Panc1 (cell line): ENCODE results near the gene HTR4. TPM values are rescaled to one million over a fixed set of nuclear protein-coding genes. Genes with fewer than 3 reads are reported as not detected.

Source experiments
- ATAC-seq: fragments of 200-7000 bp; cut with Tn5 transposase; 2 replicates; pipeline ENCODE4 v1.9.1; 2020; ENCODE audit warnings: mild to moderate bottlenecking, moderate library complexity
- BruUV-seq: library from RNA; stranded (reverse); fragments of 400-500 nt; replicated peaks from 2 replicates; lab custom pipeline; 2021; lab: Mats Ljungman, UMichigan
- CTCF ChIA-PET: fragments of 300-600 bp; sonication (Branson Sonifier 250); formaldehyde crosslinking; loops from one replicate; lab custom pipeline; 2022; ENCODE audit warnings: antibody characterized with exemption; lab: Charles Lee
- POLR2A ChIA-PET: fragments of 300-600 bp; sonication (Branson Sonifier 250); formaldehyde crosslinking; loops from one replicate; lab custom pipeline; 2022; ENCODE audit warnings: antibody characterized with exemption; lab: Charles Lee
- DNase-seq: peaks from one replicate; pipeline ENCODE4 v3.0.0-alpha.2; 2010; ENCODE audit warnings: low read depth, low spot score
- H3K27ac ChIP-seq: 2 replicates; pipeline ENCODE4 v1.5.1; 2011; ENCODE audit warnings: mild to moderate bottlenecking, low read length, inconsistent platforms
- H3K27me3 ChIP-seq: fragments of 200-500 bp; sonication (Bioruptor generic); 2 replicates; pipeline ENCODE4 v1.6.0; 2014; ENCODE audit warnings: low read length, inconsistent platforms; ENCODE audit not compliant: control insufficient read depth, insufficient read depth
- H3K36me3 ChIP-seq: fragments of 200-500 bp; sonication (Bioruptor generic); 2 replicates; pipeline ENCODE4 v1.5.1; 2014; ENCODE audit warnings: inconsistent platforms, mild to moderate bottlenecking, low read length, moderate library complexity; ENCODE audit not compliant: control insufficient read depth, insufficient read depth
- H3K4me1 ChIP-seq: 2 replicates; pipeline ENCODE4 v1.5.1; 2011; ENCODE audit warnings: inconsistent platforms, mild to moderate bottlenecking, low read length, moderate library complexity; ENCODE audit not compliant: control insufficient read depth, insufficient read depth
- H3K4me3 ChIP-seq, 2 experiments: 2 replicates each; pipeline ENCODE4 v1.5.1; 2011 to 2012; ENCODE audit warnings: low read depth in 2 of 2, low read length in 2 of 2, mild to moderate bottlenecking in 2 of 2, inconsistent platforms in 1 of 2, moderate library complexity in 1 of 2
- H3K9me3 ChIP-seq: fragments of 200-500 bp; sonication (Bioruptor generic); 2 replicates; pipeline ENCODE4 v1.5.1; 2014; ENCODE audit warnings: low read depth, mild to moderate bottlenecking, inconsistent platforms, low read length, moderate library complexity; ENCODE audit not compliant: control insufficient read depth, insufficient read depth
- CTCF ChIP-seq: fragments of 450-650 bp; IDR thresholded peaks from 2 replicates; pipeline ENCODE4 v1.5.1; 2017; ENCODE audit warnings: mild to moderate bottlenecking
- POLR2AphosphoS5 ChIP-seq: IDR thresholded peaks from 2 replicates; pipeline ENCODE4 v1.6.1; 2012; ENCODE audit warnings: mild to moderate bottlenecking, low read depth, low read length, moderate library complexity
- REST ChIP-seq, 2 experiments: IDR thresholded peaks; 2 replicates each; pipeline ENCODE4 v1.6.1; 2011 to 2012; ENCODE audit warnings: low read depth in 2 of 2, control low read depth in 1 of 2, low read length in 1 of 2, mild to moderate bottlenecking in 1 of 2, moderate library complexity in 1 of 2; ENCODE audit not compliant: insufficient read depth in 1 of 2
- SIN3A ChIP-seq: IDR thresholded peaks from 2 replicates; pipeline ENCODE4 v1.6.1; 2012; ENCODE audit warnings: low read depth, mild to moderate bottlenecking, low read length, moderate library complexity, borderline replicate concordance; ENCODE audit not compliant: insufficient read depth
- TCF7L2 ChIP-seq: IDR thresholded peaks from 2 replicates; pipeline ENCODE4 v1.6.1; 2011; ENCODE audit warnings: mild to moderate bottlenecking, low read depth, low read length, inconsistent platforms
- in situ Hi-C: cut with HindIII; loops from 2 replicates; pipeline ENCODE4 v1.10.0; 2016; ENCODE audit warnings: low sequenced_read_pairs, low pct_unique_long_range_greater_than_20kb
- intact Hi-C: fragments of 100-400 bp; cut with micrococcal nuclease; formaldehyde crosslinking; loops from one replicate; pipeline ENCODE4 v1.10.0; 2022; ENCODE audit not compliant: unreplicated experiment
- total RNA-seq: library from RNA; stranded (reverse); gene quantifications from one replicate; pipeline ENCODE4 v1.2.1, GENCODE V29; 2021; ENCODE audit not compliant: unreplicated experiment

HTR4 gene
- total RNA-seq, 1 experiment from 2014 or later, result not detected

DNA sequence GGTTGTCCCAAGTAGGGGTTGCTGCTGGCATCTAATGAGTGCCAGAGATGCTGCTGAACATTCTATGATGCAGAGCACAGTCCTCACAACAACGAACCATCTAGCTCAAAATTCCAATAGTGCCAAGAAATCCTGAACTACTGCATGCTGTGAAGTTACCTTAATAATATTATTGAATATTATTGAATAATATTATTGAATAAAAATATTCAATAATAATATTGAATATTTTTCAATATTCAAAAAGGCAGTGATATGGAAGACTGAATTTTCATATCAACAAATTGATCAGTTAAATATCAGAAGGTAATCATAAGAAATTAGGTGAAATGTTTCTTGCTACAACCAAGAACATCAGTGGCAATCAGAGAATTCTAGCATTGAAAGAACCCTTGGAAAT is 2.8 kb downstream of the HTR4 start:
- Histone ChIP-seq H3K27me3 (peaks cover 11% of the 10 kb centered on the region), H3K4me1 (0 out of 2 replicates have a peak, but pooled peaks cover 3% of the 10 kb centered on the region), H3K9me3 (no peaks in the 10 kb centered on the region), H3K36me3 (no peaks in the 10 kb centered on the region), H3K4me3 (no peak overlapping the region), H3K27ac (no peak overlapping the region)
- DNase-seq (no peak), ATAC-seq (no peak)
- TF ChIP-seq CTCF (no peak), TCF7L2 (no peak), POLR2AphosphoS5 (no peak), SIN3A (no peak), REST (IDR thresholded peaks at IDR 0.05; ENCODE audit: insufficient read depth in 1 of 2, low read depth in 2 of 2, low read length in 1 of 2) (no peak)
- no TSS peak for BruUV-seq
- intact Hi-C loops, result no loop called here
- POLR2A ChIA-PET, result no interaction called here
- in situ Hi-C loops, result no loop called here
- CTCF ChIA-PET, result no interaction called here

GRCh38 chr5:148645527-148645926 is 8.8 kb downstream of the HTR4 start:
- ATAC-seq, result no peak
- no TSS peak for BruUV-seq
- CTCF ChIA-PET, result no interaction called here
- Histone ChIP-seq H3K27ac (no peak overlapping the region), H3K27me3 (peaks cover 2% of the 10 kb centered on the region), H3K36me3 (no peaks in the 10 kb centered on the region), H3K4me3 (no peak overlapping the region), H3K4me1 (no peaks in the 10 kb centered on the region), H3K9me3 (no peaks in the 10 kb centered on the region)
- DNase-seq, result no peak
- TF ChIP-seq SIN3A (no peak), POLR2AphosphoS5 (no peak), CTCF (no peak), REST (IDR thresholded peaks at IDR 0.05; ENCODE audit: insufficient read depth in 1 of 2, low read depth in 2 of 2, low read length in 1 of 2) (no peak), TCF7L2 (no peak)
- POLR2A ChIA-PET, result no interaction called here
- intact Hi-C loops, result no loop called here
- in situ Hi-C loops, result no loop called here
